GM19035 (cell line): Measurements from ENCODE around the gene MSH3.

Experiments
- ATAC-seq: cut with Tn5 transposase; IDR thresholded peaks from one replicate; pipeline ENCODE4 v1.9.1; 2021; ENCODE audit not compliant: unreplicated experiment

Gene MSH3

GRCh38 chr5:80654391-80655230 lies at the start of gene MSH3, which contains the start of gene DHFR:
TSS of gene MSH3 (plus strand) at chr5:80654652. CDS start at chr5:80654728, 76 bp downstream.
TSS of gene DHFR (minus strand) at chr5:80654983. CDS start at chr5:80654489, 494 bp downstream.
- peak; percentile 43 for ATAC-seq

GRCh38 chr5:80607343-80607742 lies 47.1 kb upstream of the MSH3 start:
- ATAC-seq, result no peak

DNA sequence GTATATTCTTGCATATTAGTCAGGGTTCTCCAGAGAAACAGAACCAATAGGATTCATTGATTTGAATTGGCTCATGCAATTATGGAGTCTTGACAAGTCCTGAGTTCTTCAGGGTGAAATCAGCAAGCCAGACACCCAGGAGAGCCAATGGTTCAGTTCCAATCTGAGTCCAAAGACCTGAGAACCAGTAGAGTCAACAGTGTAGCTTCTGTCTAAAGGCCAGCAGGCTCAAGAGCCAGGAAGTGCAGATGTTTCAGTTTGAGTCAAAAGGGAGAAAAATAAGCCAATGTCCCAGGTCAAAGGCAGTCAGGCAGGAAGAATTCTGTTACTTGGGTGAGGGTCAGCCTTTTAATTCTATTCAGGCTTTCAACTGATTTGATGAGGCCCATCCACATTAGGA lies 46.6 kb upstream of the MSH3 start:
- no peak for ATAC-seq

DNA sequence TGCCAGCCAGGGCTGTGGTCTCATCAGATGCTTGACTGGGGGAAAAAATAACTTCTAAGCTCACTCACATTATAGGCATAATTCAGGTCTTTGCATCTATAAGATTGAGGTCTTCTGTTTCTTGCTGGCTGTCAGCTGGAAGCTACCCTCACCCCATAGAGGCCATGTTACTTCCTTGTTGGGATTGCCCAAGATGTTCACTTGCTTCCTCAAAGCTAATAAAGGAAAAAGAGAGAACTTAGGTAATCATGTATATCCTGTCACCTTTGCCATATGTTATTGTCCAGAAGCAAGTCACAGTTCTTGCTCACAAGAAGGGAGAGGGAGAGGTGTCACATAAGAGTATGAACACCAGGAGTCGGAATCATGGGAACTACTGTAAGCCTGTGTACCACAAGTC lies 45.7 kb upstream of the MSH3 start:
- ATAC-seq, result no peak

DNA sequence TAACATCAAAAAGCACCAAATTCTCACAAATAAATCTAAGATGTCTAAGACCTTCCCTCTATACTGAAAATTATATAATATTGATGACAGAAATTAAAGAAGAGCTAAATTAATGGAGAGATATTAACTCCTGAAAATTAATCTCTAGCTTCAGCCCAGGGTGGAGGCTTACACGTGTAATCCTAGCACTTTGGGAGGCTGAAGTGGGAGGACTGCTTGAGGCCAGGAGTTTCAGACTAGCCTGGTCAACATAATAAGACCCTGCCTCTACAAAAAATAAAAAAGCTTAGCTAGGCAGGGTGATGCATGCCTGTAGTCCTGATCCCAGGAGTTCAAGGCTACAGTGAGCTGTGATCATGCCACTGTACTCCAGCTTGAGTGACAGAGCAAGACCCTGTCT lies 44.8 kb upstream of the MSH3 start:
- no peak for ATAC-seq

DNA sequence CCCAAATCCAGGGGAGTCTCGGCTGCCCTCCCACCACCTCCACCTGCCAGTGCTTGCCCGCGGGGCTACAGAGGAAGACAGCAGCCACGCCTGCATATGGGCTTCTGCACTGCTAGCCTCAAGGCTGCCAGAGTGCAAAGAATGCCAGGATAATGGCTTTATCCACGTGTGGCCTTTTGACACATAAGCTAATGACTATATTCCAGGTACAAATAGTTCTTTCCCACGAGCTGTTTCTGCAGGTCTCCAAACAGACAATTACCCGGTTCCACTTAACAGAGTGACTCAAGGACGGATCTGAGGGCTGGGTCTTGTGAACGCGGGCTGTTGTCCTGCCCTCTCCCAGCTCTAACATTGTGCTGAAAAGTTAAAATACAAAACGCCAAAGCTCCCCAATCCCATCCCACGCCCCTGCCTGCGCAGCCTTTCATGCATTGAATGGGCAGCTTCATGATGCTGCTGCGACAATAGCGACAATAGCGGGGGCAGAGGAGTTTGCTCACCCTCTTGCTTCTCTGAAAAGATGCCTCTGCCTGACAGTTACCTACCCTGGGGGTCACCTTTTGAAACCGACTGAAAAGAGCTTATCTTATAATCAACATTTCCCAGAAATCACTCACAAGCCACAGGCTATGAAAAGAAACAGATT lies 39.1 kb upstream of the MSH3 start:
- no peak for ATAC-seq

- ATAC-seq, result no peak
Observed at GRCh38 chr5:80618438-80618837, 36.0 kb upstream of the MSH3 start.

DNA sequence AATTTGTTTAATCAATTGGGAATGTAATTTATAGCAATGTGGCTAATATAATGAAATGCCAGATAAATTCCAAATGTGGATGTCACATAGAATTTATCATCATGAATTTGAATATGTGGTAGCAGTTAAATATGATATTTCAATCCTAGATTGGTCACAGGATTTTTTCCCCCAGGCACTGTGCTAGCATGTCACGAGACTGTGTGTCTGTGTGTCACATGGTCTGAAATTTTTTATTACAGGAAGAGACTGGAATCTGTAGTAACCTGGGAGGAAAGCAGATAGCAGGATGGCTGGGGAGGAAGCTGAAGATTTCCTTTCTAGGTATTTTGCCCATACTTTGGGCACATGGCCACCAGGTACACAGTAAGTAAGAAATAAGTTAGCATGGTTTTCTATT lies 35.4 kb upstream of the MSH3 start:
- ATAC-seq, result no peak

GRCh38 chr5:80620211-80620610 lies 34.2 kb upstream of the MSH3 start:
- no peak for ATAC-seq

- no peak for ATAC-seq
Observed at GRCh38 chr5:80622756-80623155, 31.7 kb upstream of the MSH3 start.

GRCh38 chr5:80623999-80624398 lies 30.5 kb upstream of the MSH3 start:
- ATAC-seq, result no peak

- no peak for ATAC-seq
Observed at GRCh38 chr5:80625230-80625629, 29.2 kb upstream of the MSH3 start.

- ATAC-seq, result no peak
Observed at GRCh38 chr5:80629281-80629680, 25.2 kb upstream of the MSH3 start.

DNA sequence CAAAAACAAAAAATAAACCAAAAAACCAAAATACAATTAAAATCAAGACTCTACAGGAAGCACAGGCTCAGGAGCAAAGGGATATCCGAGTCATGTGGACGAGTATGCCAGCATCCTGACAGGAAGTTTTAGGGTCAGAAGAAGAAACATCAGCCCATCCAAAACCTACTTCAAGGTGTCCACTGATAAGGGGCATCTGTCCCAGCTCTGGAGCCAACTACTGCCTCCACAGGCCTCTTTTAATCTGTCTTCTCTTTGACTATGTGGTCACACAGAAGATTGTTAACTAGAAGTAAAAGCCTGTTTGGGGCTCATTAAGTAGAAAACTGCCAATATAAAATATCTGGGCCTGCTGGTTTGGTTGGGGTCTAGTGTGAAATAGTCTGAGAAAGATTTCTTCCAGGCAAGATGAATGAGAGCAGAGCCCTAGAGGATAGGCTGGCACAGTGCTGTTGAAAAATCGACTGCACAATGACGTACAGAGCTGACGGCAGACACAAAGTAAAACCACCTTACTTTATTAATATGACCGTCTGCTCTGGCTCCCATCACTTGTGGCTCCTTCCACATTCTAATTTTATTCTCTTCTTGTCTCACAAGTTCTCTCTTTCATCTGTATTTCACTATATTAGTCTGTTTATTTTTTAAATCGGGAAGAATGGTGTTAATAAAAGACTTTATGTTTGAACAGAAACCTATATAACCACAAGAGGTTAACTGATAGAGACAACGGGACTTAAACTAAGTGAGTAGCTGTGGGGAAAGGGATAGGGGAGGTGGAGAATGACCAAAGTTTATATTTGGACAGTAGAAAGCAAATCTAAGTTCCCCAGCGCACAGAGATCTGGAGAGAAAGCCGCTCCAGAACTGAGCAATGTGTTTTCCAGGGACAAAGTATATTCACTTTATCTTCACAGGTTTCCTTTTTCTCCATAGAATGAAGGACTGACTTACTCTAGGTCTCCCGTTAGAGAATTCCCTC lies 22.9 kb upstream of the MSH3 start:
- ATAC-seq, result no peak

DNA sequence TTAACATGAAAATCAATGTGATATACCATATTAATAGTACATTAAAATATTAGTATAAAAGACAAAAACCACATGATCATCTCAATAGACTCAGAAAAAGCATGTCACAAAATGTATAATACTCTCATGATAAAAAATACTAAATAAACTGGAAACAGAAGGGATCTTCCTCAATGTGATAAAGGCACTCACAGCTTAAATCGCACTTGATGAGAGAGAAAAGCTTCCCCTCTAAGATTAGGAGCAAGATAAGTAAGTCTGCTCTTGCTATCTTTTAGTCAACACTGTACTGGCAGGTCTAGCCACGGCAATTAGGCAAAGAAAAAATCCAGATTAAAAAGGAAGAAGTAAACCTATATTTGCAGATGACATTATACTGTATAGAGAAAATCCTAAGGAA lies 21.8 kb upstream of the MSH3 start:
- no peak for ATAC-seq

GRCh38 chr5:80634193-80634592 lies 20.3 kb upstream of the MSH3 start:
- no peak for ATAC-seq

DNA sequence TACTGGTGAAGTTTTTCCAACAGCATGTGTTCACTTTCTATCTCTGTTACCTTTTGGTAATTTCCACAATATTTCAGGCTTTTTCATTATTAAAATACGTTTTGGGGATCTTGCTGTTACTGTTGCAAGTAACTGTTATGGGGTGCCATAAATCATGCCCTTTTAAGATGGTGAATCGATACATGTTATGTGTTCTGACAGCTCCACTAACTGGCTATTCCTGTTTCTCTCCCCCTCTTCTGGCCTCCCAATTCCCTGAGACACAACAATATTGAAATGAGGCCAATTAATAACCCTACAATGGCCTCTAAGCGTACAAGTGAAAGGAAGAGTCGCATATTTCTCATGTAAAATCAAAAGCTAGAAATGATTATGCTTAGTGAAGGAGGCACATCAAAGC lies 13.1 kb upstream of the MSH3 start:
- no peak for ATAC-seq

- no peak for ATAC-seq
Observed at GRCh38 chr5:80644900-80645299, 9.6 kb upstream of the MSH3 start.

DNA sequence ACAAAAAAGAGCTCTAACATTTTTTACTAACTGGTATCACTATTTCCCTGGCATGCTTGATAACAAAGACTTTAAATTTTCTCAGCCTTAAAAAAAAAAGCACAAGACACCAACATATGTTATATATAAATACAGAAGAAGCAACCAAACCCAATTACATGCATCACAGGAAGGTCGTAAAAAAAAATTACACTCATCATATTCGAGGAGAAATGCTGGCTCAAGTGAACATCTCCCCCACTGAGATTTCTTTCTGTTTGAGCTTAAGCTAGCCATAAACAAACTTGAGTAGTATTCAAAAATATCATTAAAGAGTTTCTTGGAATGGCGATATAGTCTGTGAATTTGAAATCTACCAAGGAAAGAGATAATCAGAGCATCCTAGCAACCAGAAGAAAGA lies 7.5 kb upstream of the MSH3 start:
- ATAC-seq, result no peak

- ATAC-seq, result no peak
Observed at GRCh38 chr5:80653502-80653901, 950 bp upstream of the MSH3 start.

DNA sequence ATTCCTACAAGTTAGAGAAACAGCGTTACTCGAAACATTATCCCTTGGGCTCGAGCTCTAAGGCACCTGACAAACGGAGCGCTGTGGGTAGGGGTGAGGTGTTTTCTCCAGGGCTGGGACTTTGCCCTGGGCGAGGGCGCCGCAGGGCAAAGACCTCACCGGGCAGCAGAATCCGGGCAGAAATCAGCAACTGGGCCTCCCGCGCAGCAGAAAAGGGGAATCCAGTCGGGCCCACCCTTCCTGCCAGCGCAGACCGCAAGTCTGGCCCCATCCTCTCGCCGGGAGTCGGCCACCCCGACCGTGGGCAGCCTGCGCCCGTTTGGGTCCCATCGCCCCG lies 430 bp upstream of the MSH3 start:
- ATAC-seq, result no peak
